HCT116 (cell line): ENCODE data around the gene LEKR1.

Experiments used
- EZH2 ChIP-seq: fragments of 200-600 bp; sonication (generic); IDR thresholded peaks from 2 replicates; pipeline ENCODE4 v1.6.1; 2017; ENCODE audit warnings: antibody characterized with exemption, mixed run types
- JUND ChIP-seq: IDR thresholded peaks from 2 replicates; pipeline ENCODE4 v1.6.1; 2012
- POLR2A ChIP-seq: IDR thresholded peaks from 2 replicates; pipeline ENCODE4 v1.7.0; 2011; ENCODE audit warnings: borderline replicate concordance; ENCODE audit not compliant: insufficient read depth, insufficient read length; ENCODE audit errors: extremely low read depth
- POLR2AphosphoS5 ChIP-seq: IDR thresholded peaks from 2 replicates; pipeline ENCODE4 v1.6.1; 2011; ENCODE audit warnings: mild to moderate bottlenecking, low read depth, low read length, moderate library complexity
- RAD21 ChIP-seq: IDR thresholded peaks from 2 replicates; pipeline ENCODE4 v1.6.1; 2012; ENCODE audit warnings: low read depth, mild to moderate bottlenecking
- SIN3A ChIP-seq: IDR thresholded peaks from 2 replicates; pipeline ENCODE4 v1.6.1; 2012; ENCODE audit warnings: low read depth
- TCF7L2 ChIP-seq: IDR thresholded peaks from 2 replicates; pipeline ENCODE4 v1.7.0; 2011; ENCODE audit warnings: borderline replicate concordance, inconsistent platforms; ENCODE audit not compliant: insufficient read depth, insufficient read length; ENCODE audit errors: extremely low read depth

DNA sequence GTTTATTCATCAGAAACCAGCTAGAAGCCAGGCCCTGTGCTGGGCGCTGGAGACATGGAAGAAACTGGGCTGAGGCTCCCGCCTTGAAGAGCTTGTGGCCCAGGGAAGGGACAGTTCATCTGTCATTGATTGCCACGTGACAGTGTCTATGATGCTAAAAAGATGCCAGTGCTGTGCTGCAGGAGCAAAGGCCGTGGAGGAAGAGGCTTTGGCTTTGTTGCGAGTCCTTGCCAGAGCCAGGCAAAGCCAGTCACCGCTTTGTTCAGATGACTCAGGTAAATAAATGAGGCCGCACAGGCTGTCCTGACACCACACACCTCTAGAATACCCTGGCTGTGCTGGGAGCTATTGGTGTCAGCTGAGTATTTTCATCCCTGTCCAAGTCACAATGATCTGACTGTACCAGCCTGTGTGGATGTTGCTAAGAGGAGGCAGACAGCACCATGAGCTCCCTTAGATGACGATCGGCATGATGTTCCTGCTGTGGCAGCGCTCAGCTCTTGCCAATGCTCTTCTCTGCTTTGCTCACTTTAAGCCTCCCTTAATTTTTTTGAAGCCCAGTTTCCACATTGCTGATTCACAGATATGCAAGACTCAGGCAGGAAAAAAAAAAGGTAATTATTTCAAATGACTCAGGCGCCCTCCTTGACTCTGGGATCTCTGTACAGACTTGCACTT lies 256.3 kb downstream of the LEKR1 start:
- TF ChIP-seq SIN3A (no peak), RAD21 (no peak), JUND (no peak), POLR2A (no peak), EZH2 (no peak), TCF7L2 (no peak), POLR2AphosphoS5 (no peak)
